Panc1 (cell line): ENCODE results near the gene CD96. TPM values are rescaled to one million over a fixed set of nuclear protein-coding genes. Genes with fewer than 3 reads are reported as not detected.

Experiments used
- ATAC-seq: fragments of 200-7000 bp; cut with Tn5 transposase; 2 replicates; pipeline ENCODE4 v1.9.1; 2020; ENCODE audit warnings: mild to moderate bottlenecking, moderate library complexity
- BruUV-seq: library from RNA; stranded (reverse); fragments of 400-500 nt; replicated peaks from 2 replicates; lab custom pipeline; 2021; lab: Mats Ljungman, UMichigan
- CTCF ChIA-PET: fragments of 300-600 bp; sonication (Branson Sonifier 250); formaldehyde crosslinking; loops from one replicate; lab custom pipeline; 2022; ENCODE audit warnings: antibody characterized with exemption; lab: Charles Lee
- POLR2A ChIA-PET: fragments of 300-600 bp; sonication (Branson Sonifier 250); formaldehyde crosslinking; loops from one replicate; lab custom pipeline; 2022; ENCODE audit warnings: antibody characterized with exemption; lab: Charles Lee
- DNase-seq: peaks from one replicate; pipeline ENCODE4 v3.0.0-alpha.2; 2010; ENCODE audit warnings: low read depth, low spot score
- H3K27ac ChIP-seq: 2 replicates; pipeline ENCODE4 v1.5.1; 2011; ENCODE audit warnings: mild to moderate bottlenecking, low read length, inconsistent platforms
- H3K27me3 ChIP-seq: fragments of 200-500 bp; sonication (Bioruptor generic); 2 replicates; pipeline ENCODE4 v1.6.0; 2014; ENCODE audit warnings: low read length, inconsistent platforms; ENCODE audit not compliant: control insufficient read depth, insufficient read depth
- H3K36me3 ChIP-seq: fragments of 200-500 bp; sonication (Bioruptor generic); 2 replicates; pipeline ENCODE4 v1.5.1; 2014; ENCODE audit warnings: inconsistent platforms, mild to moderate bottlenecking, low read length, moderate library complexity; ENCODE audit not compliant: control insufficient read depth, insufficient read depth
- H3K4me1 ChIP-seq: 2 replicates; pipeline ENCODE4 v1.5.1; 2011; ENCODE audit warnings: inconsistent platforms, mild to moderate bottlenecking, low read length, moderate library complexity; ENCODE audit not compliant: control insufficient read depth, insufficient read depth
- H3K4me3 ChIP-seq, 2 experiments: 2 replicates each; pipeline ENCODE4 v1.5.1; 2011 to 2012; ENCODE audit warnings: low read depth in 2 of 2, low read length in 2 of 2, mild to moderate bottlenecking in 2 of 2, inconsistent platforms in 1 of 2, moderate library complexity in 1 of 2
- H3K9me3 ChIP-seq: fragments of 200-500 bp; sonication (Bioruptor generic); 2 replicates; pipeline ENCODE4 v1.5.1; 2014; ENCODE audit warnings: low read depth, mild to moderate bottlenecking, inconsistent platforms, low read length, moderate library complexity; ENCODE audit not compliant: control insufficient read depth, insufficient read depth
- CTCF ChIP-seq: fragments of 450-650 bp; IDR thresholded peaks from 2 replicates; pipeline ENCODE4 v1.5.1; 2017; ENCODE audit warnings: mild to moderate bottlenecking
- POLR2AphosphoS5 ChIP-seq: IDR thresholded peaks from 2 replicates; pipeline ENCODE4 v1.6.1; 2012; ENCODE audit warnings: mild to moderate bottlenecking, low read depth, low read length, moderate library complexity
- REST ChIP-seq, 2 experiments: IDR thresholded peaks; 2 replicates each; pipeline ENCODE4 v1.6.1; 2011 to 2012; ENCODE audit warnings: low read depth in 2 of 2, control low read depth in 1 of 2, low read length in 1 of 2, mild to moderate bottlenecking in 1 of 2, moderate library complexity in 1 of 2; ENCODE audit not compliant: insufficient read depth in 1 of 2
- SIN3A ChIP-seq: IDR thresholded peaks from 2 replicates; pipeline ENCODE4 v1.6.1; 2012; ENCODE audit warnings: low read depth, mild to moderate bottlenecking, low read length, moderate library complexity, borderline replicate concordance; ENCODE audit not compliant: insufficient read depth
- TCF7L2 ChIP-seq: IDR thresholded peaks from 2 replicates; pipeline ENCODE4 v1.6.1; 2011; ENCODE audit warnings: mild to moderate bottlenecking, low read depth, low read length, inconsistent platforms
- in situ Hi-C: cut with HindIII; loops from 2 replicates; pipeline ENCODE4 v1.10.0; 2016; ENCODE audit warnings: low sequenced_read_pairs, low pct_unique_long_range_greater_than_20kb
- intact Hi-C: fragments of 100-400 bp; cut with micrococcal nuclease; formaldehyde crosslinking; loops from one replicate; pipeline ENCODE4 v1.10.0; 2022; ENCODE audit not compliant: unreplicated experiment
- total RNA-seq: library from RNA; stranded (reverse); gene quantifications from one replicate; pipeline ENCODE4 v1.2.1, GENCODE V29; 2021; ENCODE audit not compliant: unreplicated experiment

Gene CD96
- total RNA-seq, 1 experiment from 2014 or later: not detected

DNA sequence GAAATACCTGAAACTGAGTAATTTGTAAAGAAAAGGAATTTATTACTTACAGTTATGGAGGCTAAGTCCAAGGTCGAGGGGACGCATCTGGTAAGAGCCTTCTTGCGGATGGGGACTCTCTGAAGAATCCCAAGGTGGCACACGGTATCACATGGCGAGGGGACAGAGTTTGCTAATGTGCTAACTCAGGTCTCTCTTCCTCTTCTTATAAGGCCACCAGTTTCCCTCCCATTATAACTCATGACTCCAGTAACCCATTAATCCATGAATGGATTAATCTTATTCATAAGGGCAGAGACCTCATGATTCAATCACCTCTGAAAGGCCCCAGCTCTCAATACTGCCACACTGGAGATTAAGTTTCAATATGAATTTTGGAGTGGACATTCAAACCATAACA lies 37.5 kb downstream of the CD96 start:
- CTCF ChIA-PET: no interaction called here
- DNase-seq: no peak
- no peaks in the 10 kb centered on the region for H3K36me3 ChIP-seq

GRCh38 chr3:111581403-111582119 lies 39.6 kb downstream of the CD96 start:
- no TSS peak for BruUV-seq
- Histone ChIP-seq H3K4me3 (no peak overlapping the region), H3K36me3 (no peaks in the 10 kb centered on the region), H3K27ac (no peak overlapping the region), H3K4me1 (no peaks in the 10 kb centered on the region), H3K9me3 (no peaks in the 10 kb centered on the region), H3K27me3 (no peaks in the 10 kb centered on the region)
- CTCF ChIA-PET: no interaction called here
- intact Hi-C loops (no loop called here), in situ Hi-C loops (no loop called here)
- TF ChIP-seq TCF7L2 (no peak), SIN3A (no peak), REST (IDR thresholded peaks at IDR 0.05; ENCODE audit: insufficient read depth in 1 of 2, low read depth in 2 of 2, low read length in 1 of 2) (no peak), CTCF (no peak), POLR2AphosphoS5 (no peak)
- POLR2A ChIA-PET: no interaction called here
- ATAC-seq (no peak; the same call in 1 of the 2 replicates), DNase-seq (no peak)

More for the DNA sequence above, 37.5 kb downstream of the CD96 start:
- Histone ChIP-seq H3K4me3 (no peak overlapping the region), H3K9me3 (no peaks in the 10 kb centered on the region), H3K27me3 (no peaks in the 10 kb centered on the region), H3K4me1 (no peaks in the 10 kb centered on the region), H3K27ac (no peak overlapping the region)
- POLR2A ChIA-PET: no interaction called here
- intact Hi-C loops (loop anchor here (10.0 kb wide), 1 partner anchor 115 kb away; no protein-coding TSS in a partner anchor), in situ Hi-C loops (no loop called here)
- no peak for ATAC-seq
- no peak for TF ChIP-seq CTCF
- TF ChIP-seq REST (IDR thresholded peaks at IDR 0.05; ENCODE audit: insufficient read depth in 1 of 2, low read depth in 2 of 2, low read length in 1 of 2): no peak
- no TSS peak for BruUV-seq
